ENCODE measurements around the gene CAMKMT.

Gene CAMKMT

DNA sequence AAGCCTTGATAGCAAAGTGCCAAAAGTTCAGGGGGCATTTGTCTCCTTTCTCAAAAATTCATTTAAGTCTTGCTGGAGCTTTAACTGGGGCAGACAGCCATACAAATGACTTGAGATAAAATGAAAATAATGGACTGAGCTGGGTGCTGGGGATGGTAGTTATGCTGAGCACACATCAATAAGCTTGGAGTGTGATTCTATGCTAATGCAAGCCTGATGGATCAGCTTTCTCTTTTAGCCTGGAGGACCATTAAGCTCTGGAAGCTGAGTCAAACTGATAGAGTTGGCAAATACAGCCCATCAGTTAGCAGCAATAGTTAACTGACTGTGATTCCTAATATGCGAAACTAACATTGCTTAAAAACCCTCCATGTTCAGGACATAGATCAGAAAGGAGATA, 98.0 kb downstream of the CAMKMT start:
- H4K20me1 ChIP-seq (ENCODE audit: low read depth, low read length), result no peaks in the 10 kb centered on the region; the same call in 1 of the 2 replicates
- no peaks in the 10 kb centered on the region for H3K9me3 ChIP-seq (ENCODE audit: insufficient read depth, low read length)
- no peaks in the 10 kb centered on the region for H3F3A ChIP-seq (ENCODE audit: insufficient read depth)
- no peaks in the 10 kb centered on the region for H3K79me2 ChIP-seq (ENCODE audit: insufficient read depth, low read length)
- H3K9me2 ChIP-seq (replicated peaks; ENCODE audit: insufficient read depth, low read length), result no peaks in the 10 kb centered on the region
- no peak overlapping the region for H3K27ac ChIP-seq (ENCODE audit: low read depth, low read length)
- no peak overlapping the region for H3K9ac ChIP-seq (ENCODE audit: low read length)
- H3K27me3 ChIP-seq (ENCODE audit: low read length), result no peaks in the 10 kb centered on the region
- no peak overlapping the region for H3K4me2 ChIP-seq (ENCODE audit: low read depth, low read length, poor library complexity, severe bottlenecking)
- H3K36me3 ChIP-seq (ENCODE audit: low read length), result no peaks in the 10 kb centered on the region
- H3K4me3 ChIP-seq (ENCODE audit: insufficient read depth, low read length, poor library complexity, severe bottlenecking), result no peak overlapping the region
- no peak overlapping the region for H2AFZ ChIP-seq (ENCODE audit: low read depth, low read length, severe bottlenecking)
- TF ChIP-seq EZH2phosphoT487 (conservative IDR thresholded peaks at IDR 0.05; ENCODE audit: low read length), result no peak
- TF ChIP-seq, protein P1, sequence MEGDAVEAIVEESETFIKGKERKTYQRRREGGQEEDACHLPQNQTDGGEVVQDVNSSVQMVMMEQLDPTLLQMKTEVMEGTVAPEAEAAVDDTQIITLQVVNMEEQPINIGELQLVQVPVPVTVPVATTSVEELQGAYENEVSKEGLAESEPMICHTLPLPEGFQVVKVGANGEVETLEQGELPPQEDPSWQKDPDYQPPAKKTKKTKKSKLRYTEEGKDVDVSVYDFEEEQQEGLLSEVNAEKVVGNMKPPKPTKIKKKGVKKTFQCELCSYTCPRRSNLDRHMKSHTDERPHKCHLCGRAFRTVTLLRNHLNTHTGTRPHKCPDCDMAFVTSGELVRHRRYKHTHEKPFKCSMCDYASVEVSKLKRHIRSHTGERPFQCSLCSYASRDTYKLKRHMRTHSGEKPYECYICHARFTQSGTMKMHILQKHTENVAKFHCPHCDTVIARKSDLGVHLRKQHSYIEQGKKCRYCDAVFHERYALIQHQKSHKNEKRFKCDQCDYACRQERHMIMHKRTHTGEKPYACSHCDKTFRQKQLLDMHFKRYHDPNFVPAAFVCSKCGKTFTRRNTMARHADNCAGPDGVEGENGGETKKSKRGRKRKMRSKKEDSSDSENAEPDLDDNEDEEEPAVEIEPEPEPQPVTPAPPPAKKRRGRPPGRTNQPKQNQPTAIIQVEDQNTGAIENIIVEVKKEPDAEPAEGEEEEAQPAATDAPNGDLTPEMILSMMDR (IDR thresholded peaks at IDR 0.05; ENCODE audit: insufficient read depth, low read length, poor library complexity, severe bottlenecking), result no peak

DNA sequence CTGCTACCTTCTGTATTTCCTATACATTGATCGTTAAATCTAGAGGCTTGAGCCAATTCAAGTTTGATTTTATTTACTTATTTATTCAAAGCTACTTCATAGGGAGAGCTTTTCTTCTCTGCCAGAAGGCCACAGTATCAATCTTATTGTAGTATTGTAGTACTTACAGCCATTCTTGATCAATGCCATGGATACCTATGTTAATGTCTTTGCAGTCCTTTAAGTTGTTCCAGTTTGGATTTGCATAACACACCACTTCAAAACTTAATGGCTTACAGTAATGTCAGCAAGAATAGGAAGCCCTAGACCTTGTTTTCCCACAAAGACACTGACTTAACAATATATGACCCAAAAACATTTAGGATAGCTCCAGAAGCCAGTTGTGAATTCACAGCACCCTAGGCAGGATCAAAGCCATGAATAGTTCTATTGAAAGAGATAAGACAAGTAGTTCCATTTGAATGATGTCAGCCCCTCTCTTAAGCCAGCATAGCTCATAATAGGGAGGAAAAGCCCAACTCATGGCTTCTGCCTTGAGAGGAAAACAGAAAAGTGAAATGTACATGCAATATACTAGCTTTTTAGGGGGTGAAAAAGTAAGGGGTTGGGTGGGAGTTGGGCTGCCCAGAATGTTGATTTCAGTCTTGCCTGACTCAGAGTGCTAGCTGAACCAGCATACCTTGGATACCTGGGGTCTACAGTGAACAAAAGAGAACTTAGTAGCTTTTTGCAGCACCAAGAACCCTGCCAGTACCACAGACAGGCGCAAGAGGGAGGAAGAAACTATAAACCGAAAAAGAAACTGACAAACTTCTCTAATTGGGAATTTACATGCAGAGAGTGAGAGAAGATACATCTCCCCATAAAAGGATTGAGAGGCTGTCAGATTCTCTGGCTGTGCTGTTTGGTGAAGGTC, 101.4 kb downstream of the CAMKMT start:
- H3K9me3 ChIP-seq (ENCODE audit: insufficient read depth, low read length), result no peaks in the 10 kb centered on the region

DNA sequence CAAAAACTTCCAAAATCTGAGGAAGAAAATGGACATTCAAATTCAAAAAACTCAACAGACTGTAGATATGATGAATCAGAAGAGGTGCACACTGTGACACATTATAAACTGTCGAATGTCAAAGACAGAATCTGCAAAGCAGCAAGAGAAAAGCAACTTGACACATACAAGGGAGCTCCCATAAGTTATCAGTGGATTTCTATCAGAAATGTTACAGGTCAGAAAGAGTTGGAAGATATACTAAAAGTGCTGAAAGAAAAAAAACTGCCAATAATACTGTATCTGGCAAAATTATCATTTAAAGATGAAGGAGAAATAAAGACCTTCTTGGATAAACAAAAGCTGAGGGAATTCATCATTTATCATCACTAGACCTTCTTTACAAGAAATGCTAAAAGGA, 102.7 kb downstream of the CAMKMT start:
- TF ChIP-seq, protein P1 (IDR thresholded peaks at IDR 0.05; ENCODE audit: insufficient read depth, low read length, poor library complexity, severe bottlenecking), result no peak
- TF ChIP-seq EZH2phosphoT487 (conservative IDR thresholded peaks at IDR 0.05; ENCODE audit: low read length), result no peak
- no peaks in the 10 kb centered on the region for H3K9me2 ChIP-seq (replicated peaks; ENCODE audit: insufficient read depth, low read length)
- H2AFZ ChIP-seq (ENCODE audit: low read depth, low read length, severe bottlenecking), result no peak overlapping the region
- H3K4me3 ChIP-seq (ENCODE audit: insufficient read depth, low read length, poor library complexity, severe bottlenecking), result no peak overlapping the region
- H3K79me2 ChIP-seq (ENCODE audit: insufficient read depth, low read length), result no peaks in the 10 kb centered on the region
- no peak overlapping the region for H3K27ac ChIP-seq (ENCODE audit: low read depth, low read length)
- H3K27me3 ChIP-seq (ENCODE audit: low read length), result no peaks in the 10 kb centered on the region
- no peaks in the 10 kb centered on the region for H3K9me3 ChIP-seq (ENCODE audit: insufficient read depth, low read length)
- H3K36me3 ChIP-seq (ENCODE audit: low read length), result no peaks in the 10 kb centered on the region
- H4K20me1 ChIP-seq (ENCODE audit: low read depth, low read length), result no peaks in the 10 kb centered on the region
- no peak overlapping the region for H3K9ac ChIP-seq (ENCODE audit: low read length)
- no peaks in the 10 kb centered on the region for H3F3A ChIP-seq (ENCODE audit: insufficient read depth)
- H3K4me2 ChIP-seq (ENCODE audit: low read depth, low read length, poor library complexity, severe bottlenecking), result no peak overlapping the region

More for the DNA sequence above, 101.4 kb downstream of the CAMKMT start:
- Histone ChIP-seq H3K27ac (ENCODE audit: low read depth, low read length) (no peak overlapping the region), H3K9me2 (replicated peaks; ENCODE audit: insufficient read depth, low read length) (no peaks in the 10 kb centered on the region), H3F3A (ENCODE audit: insufficient read depth) (no peaks in the 10 kb centered on the region), H3K36me3 (ENCODE audit: low read length) (no peaks in the 10 kb centered on the region), H3K4me3 (ENCODE audit: insufficient read depth, low read length, poor library complexity, severe bottlenecking) (no peak overlapping the region), H3K79me2 (ENCODE audit: insufficient read depth, low read length) (no peaks in the 10 kb centered on the region), H2AFZ (ENCODE audit: low read depth, low read length, severe bottlenecking) (no peak overlapping the region), H3K9ac (ENCODE audit: low read length) (no peak overlapping the region), H3K27me3 (ENCODE audit: low read length) (no peaks in the 10 kb centered on the region), H3K4me2 (ENCODE audit: low read depth, low read length, poor library complexity, severe bottlenecking) (no peak overlapping the region), H4K20me1 (ENCODE audit: low read depth, low read length) (no peaks in the 10 kb centered on the region; the same call in 1 of the 2 replicates)
- TF ChIP-seq EZH2phosphoT487 (conservative IDR thresholded peaks at IDR 0.05; ENCODE audit: low read length), result no peak
- TF ChIP-seq, protein P1 (IDR thresholded peaks at IDR 0.05; ENCODE audit: insufficient read depth, low read length, poor library complexity, severe bottlenecking), result no peak
